Measurements from ENCODE around the gene FSTL4.

The FSTL4 gene

GRCh38 chr5:133508331-133508730, 104.0 kb downstream of the FSTL4 start:
- H3K36me3 ChIP-seq (ENCODE audit: control insufficient read depth, insufficient read depth, low read length): no peaks in the 10 kb centered on the region
- H3K27ac ChIP-seq (ENCODE audit: low read length): no peak overlapping the region
- no CpG with 5 or more reads among the region's 5 CpGs for WGBS (ENCODE audit: insufficient coverage, insufficient read length)
- H3K9me3 ChIP-seq (ENCODE audit: control insufficient read depth, insufficient read depth, low read length): no peaks in the 10 kb centered on the region
- H3K4me1 ChIP-seq (ENCODE audit: control insufficient read depth, insufficient read depth, low read length): no peaks in the 10 kb centered on the region
- H3K4me3 ChIP-seq (ENCODE audit: low read length): no peak overlapping the region
- DNase-seq (ENCODE audit: low read depth, low spot score): no peak
- no peaks in the 10 kb centered on the region for H3K27me3 ChIP-seq (ENCODE audit: control insufficient read depth, insufficient read depth, low read length)

- Histone ChIP-seq H3K9me3 (ENCODE audit: control insufficient read depth, insufficient read depth, low read length) (no peaks in the 10 kb centered on the region), H3K4me3 (ENCODE audit: low read length) (no peak overlapping the region), H3K27ac (ENCODE audit: low read length) (no peak overlapping the region), H3K27me3 (ENCODE audit: control insufficient read depth, insufficient read depth, low read length) (no peaks in the 10 kb centered on the region), H3K4me1 (ENCODE audit: control insufficient read depth, insufficient read depth, low read length) (no peaks in the 10 kb centered on the region), H3K36me3 (ENCODE audit: control insufficient read depth, insufficient read depth, low read length) (no peaks in the 10 kb centered on the region)
- WGBS (ENCODE audit: insufficient coverage, insufficient read length): no CpG with 5 or more reads among the region's 5 CpGs
- no peak for DNase-seq (ENCODE audit: low read depth, low spot score)
These were observed 106.2 kb downstream of the FSTL4 start for GRCh38 chr5:133506181-133506580.

DNA sequence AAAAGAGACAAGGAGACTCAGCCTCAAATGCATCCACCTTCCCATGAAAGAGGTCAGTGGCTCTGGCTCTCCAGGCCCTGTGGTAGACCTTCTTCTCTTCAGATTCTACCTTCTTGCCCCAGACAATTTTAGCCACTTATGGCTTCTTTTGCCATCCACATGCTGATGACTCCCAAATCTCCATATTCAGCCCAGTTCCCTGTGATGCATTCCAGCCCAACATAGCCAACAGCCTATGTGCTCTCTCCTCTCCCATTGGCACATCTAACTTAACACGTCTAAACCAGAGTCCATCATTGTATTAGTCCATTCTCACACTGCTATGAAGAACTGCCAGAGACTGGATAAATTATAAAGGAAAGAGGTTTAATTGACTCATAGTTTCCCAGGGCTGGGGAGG, 108.8 kb downstream of the FSTL4 start:
- Histone ChIP-seq H3K36me3 (ENCODE audit: control insufficient read depth, insufficient read depth, low read length) (no peaks in the 10 kb centered on the region), H3K4me3 (ENCODE audit: low read length) (no peak overlapping the region), H3K27ac (ENCODE audit: low read length) (no peak overlapping the region), H3K4me1 (ENCODE audit: control insufficient read depth, insufficient read depth, low read length) (no peaks in the 10 kb centered on the region), H3K27me3 (ENCODE audit: control insufficient read depth, insufficient read depth, low read length) (no peaks in the 10 kb centered on the region), H3K9me3 (ENCODE audit: control insufficient read depth, insufficient read depth, low read length) (no peaks in the 10 kb centered on the region)
- WGBS (ENCODE audit: insufficient coverage, insufficient read length): no CpG with 5 or more reads among the region's 1 CpG
- no peak for DNase-seq (ENCODE audit: low read depth, low spot score)

- H3K27ac ChIP-seq (ENCODE audit: low read length): no peak overlapping the region
- DNase-seq (ENCODE audit: low read depth, low spot score): no peak
- H3K4me3 ChIP-seq (ENCODE audit: low read length): no peak overlapping the region
- H3K27me3 ChIP-seq (ENCODE audit: control insufficient read depth, insufficient read depth, low read length): no peaks in the 10 kb centered on the region
- no peaks in the 10 kb centered on the region for H3K4me1 ChIP-seq (ENCODE audit: control insufficient read depth, insufficient read depth, low read length)
- WGBS (ENCODE audit: insufficient coverage, insufficient read length): no CpG with 5 or more reads among the region's 5 CpGs
- H3K36me3 ChIP-seq (ENCODE audit: control insufficient read depth, insufficient read depth, low read length): no peaks in the 10 kb centered on the region
- no peaks in the 10 kb centered on the region for H3K9me3 ChIP-seq (ENCODE audit: control insufficient read depth, insufficient read depth, low read length)
These were observed 112.4 kb downstream of the FSTL4 start for GRCh38 chr5:133499895-133500294.

GRCh38 chr5:133497608-133498348, 114.6 kb downstream of the FSTL4 start:
- Histone ChIP-seq H3K4me3 (ENCODE audit: low read length) (no peak overlapping the region), H3K27me3 (ENCODE audit: control insufficient read depth, insufficient read depth, low read length) (no peaks in the 10 kb centered on the region), H3K9me3 (ENCODE audit: control insufficient read depth, insufficient read depth, low read length) (no peaks in the 10 kb centered on the region), H3K27ac (ENCODE audit: low read length) (no peak overlapping the region), H3K4me1 (ENCODE audit: control insufficient read depth, insufficient read depth, low read length) (no peaks in the 10 kb centered on the region), H3K36me3 (ENCODE audit: control insufficient read depth, insufficient read depth, low read length) (no peaks in the 10 kb centered on the region)
- WGBS (ENCODE audit: insufficient coverage, insufficient read length): no CpG with 5 or more reads among the region's 6 CpGs
- no peak for DNase-seq (ENCODE audit: low read depth, low spot score)

DNA sequence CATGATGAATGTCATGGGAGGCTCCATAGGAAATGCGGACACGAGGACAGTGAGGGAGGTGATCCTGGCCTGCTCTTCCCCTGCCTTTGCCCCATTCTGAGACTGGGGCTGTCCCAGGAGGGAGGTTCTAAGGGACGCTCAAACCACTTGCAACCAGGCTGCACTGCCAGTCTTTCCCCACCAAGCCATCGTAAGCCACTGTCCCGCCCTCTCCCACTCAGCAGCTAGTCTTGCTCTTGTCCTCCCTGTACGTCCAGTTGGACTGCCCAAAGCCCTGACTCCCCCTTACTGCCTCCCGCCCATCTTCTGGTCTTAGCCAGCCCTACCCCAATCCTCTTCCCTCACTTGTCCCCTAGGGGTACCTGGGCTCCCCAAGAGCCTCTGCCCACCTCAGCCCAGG, 115.7 kb downstream of the FSTL4 start:
- no peak for DNase-seq (ENCODE audit: low read depth, low spot score)
- Histone ChIP-seq H3K4me3 (ENCODE audit: low read length) (no peak overlapping the region), H3K4me1 (ENCODE audit: control insufficient read depth, insufficient read depth, low read length) (no peaks in the 10 kb centered on the region), H3K9me3 (ENCODE audit: control insufficient read depth, insufficient read depth, low read length) (no peaks in the 10 kb centered on the region), H3K36me3 (ENCODE audit: control insufficient read depth, insufficient read depth, low read length) (no peaks in the 10 kb centered on the region), H3K27me3 (ENCODE audit: control insufficient read depth, insufficient read depth, low read length) (no peaks in the 10 kb centered on the region), H3K27ac (ENCODE audit: low read length) (no peak overlapping the region)
- no CpG with 5 or more reads among the region's 7 CpGs for WGBS (ENCODE audit: insufficient coverage, insufficient read length)

GRCh38 chr5:133494923-133495246, 117.5 kb downstream of the FSTL4 start:
- Histone ChIP-seq H3K4me1 (ENCODE audit: control insufficient read depth, insufficient read depth, low read length) (no peaks in the 10 kb centered on the region), H3K27me3 (ENCODE audit: control insufficient read depth, insufficient read depth, low read length) (no peaks in the 10 kb centered on the region), H3K4me3 (ENCODE audit: low read length) (no peak overlapping the region), H3K9me3 (ENCODE audit: control insufficient read depth, insufficient read depth, low read length) (no peaks in the 10 kb centered on the region), H3K36me3 (ENCODE audit: control insufficient read depth, insufficient read depth, low read length) (no peaks in the 10 kb centered on the region), H3K27ac (ENCODE audit: low read length) (no peak overlapping the region)
- DNase-seq (ENCODE audit: low read depth, low spot score): no peak
- WGBS (ENCODE audit: insufficient coverage, insufficient read length): no CpG with 5 or more reads among the region's 8 CpGs

GRCh38 chr5:133494232-133494922, 118.0 kb downstream of the FSTL4 start:
- no CpG with 5 or more reads among the region's 6 CpGs for WGBS (ENCODE audit: insufficient coverage, insufficient read length)
- DNase-seq (ENCODE audit: low read depth, low spot score): no peak
- Histone ChIP-seq H3K4me3 (ENCODE audit: low read length) (no peak overlapping the region), H3K4me1 (ENCODE audit: control insufficient read depth, insufficient read depth, low read length) (no peaks in the 10 kb centered on the region), H3K27me3 (ENCODE audit: control insufficient read depth, insufficient read depth, low read length) (no peaks in the 10 kb centered on the region), H3K9me3 (ENCODE audit: control insufficient read depth, insufficient read depth, low read length) (no peaks in the 10 kb centered on the region), H3K27ac (ENCODE audit: low read length) (no peak overlapping the region), H3K36me3 (ENCODE audit: control insufficient read depth, insufficient read depth, low read length) (no peaks in the 10 kb centered on the region)

- no peaks in the 10 kb centered on the region for H3K27me3 ChIP-seq (ENCODE audit: control insufficient read depth, insufficient read depth, low read length)
- no peak for DNase-seq (ENCODE audit: low read depth, low spot score)
- H3K9me3 ChIP-seq (ENCODE audit: control insufficient read depth, insufficient read depth, low read length): no peaks in the 10 kb centered on the region
- H3K4me3 ChIP-seq (ENCODE audit: low read length): no peak overlapping the region
- H3K4me1 ChIP-seq (ENCODE audit: control insufficient read depth, insufficient read depth, low read length): no peaks in the 10 kb centered on the region
- WGBS (ENCODE audit: insufficient coverage, insufficient read length): no CpG with 5 or more reads among the region's 1 CpG
- H3K27ac ChIP-seq (ENCODE audit: low read length): no peak overlapping the region
- no peaks in the 10 kb centered on the region for H3K36me3 ChIP-seq (ENCODE audit: control insufficient read depth, insufficient read depth, low read length)
These were observed 122.7 kb downstream of the FSTL4 start for GRCh38 chr5:133489632-133490031.

- H3K36me3 ChIP-seq (ENCODE audit: control insufficient read depth, insufficient read depth, low read length): no peaks in the 10 kb centered on the region
- H3K27ac ChIP-seq (ENCODE audit: low read length): no peak overlapping the region
- H3K4me1 ChIP-seq (ENCODE audit: control insufficient read depth, insufficient read depth, low read length): no peaks in the 10 kb centered on the region
- no CpG with 5 or more reads among the region's 4 CpGs for WGBS (ENCODE audit: insufficient coverage, insufficient read length)
- H3K27me3 ChIP-seq (ENCODE audit: control insufficient read depth, insufficient read depth, low read length): no peaks in the 10 kb centered on the region
- H3K9me3 ChIP-seq (ENCODE audit: control insufficient read depth, insufficient read depth, low read length): no peaks in the 10 kb centered on the region
- H3K4me3 ChIP-seq (ENCODE audit: low read length): no peak overlapping the region
- no peak for DNase-seq (ENCODE audit: low read depth, low spot score)
These were observed 125.2 kb downstream of the FSTL4 start for GRCh38 chr5:133487093-133487492.

DNA sequence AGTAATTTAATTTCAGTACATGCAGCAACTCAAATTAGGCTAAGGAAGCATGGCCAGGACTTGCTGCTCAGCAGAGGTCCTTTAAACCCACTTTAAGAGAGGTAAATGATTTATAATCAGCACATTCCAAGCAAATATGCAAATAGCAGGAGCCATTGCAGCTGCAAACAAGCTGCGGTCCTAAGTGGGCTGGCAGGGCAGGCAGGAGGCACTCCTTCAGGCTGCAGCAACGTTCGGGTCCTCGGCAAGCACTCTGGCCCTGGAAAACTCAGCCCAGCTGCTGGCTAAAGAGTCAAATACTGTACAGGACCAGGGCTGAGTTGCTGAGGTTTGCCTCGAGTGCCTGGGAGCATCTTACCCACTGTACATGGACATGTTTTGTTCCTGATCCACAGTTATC, 126.9 kb downstream of the FSTL4 start:
- no peak overlapping the region for H3K27ac ChIP-seq (ENCODE audit: low read length)
- no peaks in the 10 kb centered on the region for H3K36me3 ChIP-seq (ENCODE audit: control insufficient read depth, insufficient read depth, low read length)
- H3K4me3 ChIP-seq (ENCODE audit: low read length): no peak overlapping the region
- no peaks in the 10 kb centered on the region for H3K9me3 ChIP-seq (ENCODE audit: control insufficient read depth, insufficient read depth, low read length)
- H3K27me3 ChIP-seq (ENCODE audit: control insufficient read depth, insufficient read depth, low read length): no peaks in the 10 kb centered on the region
- no peaks in the 10 kb centered on the region for H3K4me1 ChIP-seq (ENCODE audit: control insufficient read depth, insufficient read depth, low read length)
- no CpG with 5 or more reads among the region's 5 CpGs for WGBS (ENCODE audit: insufficient coverage, insufficient read length)
- no peak for DNase-seq (ENCODE audit: low read depth, low spot score)
